GM18858 (cell line): ENCODE results near the gene RAB11FIP3.
A peak's percentile ranks its signal among the peaks of the same experiment; 100 is the strongest.
"Not testable (repeated sequence)": the region's sequence is repeated elsewhere in the genome, so short reads cannot be mapped to it uniquely, and the experiment has no call there.

Experiments
- ATAC-seq: cut with Tn5 transposase; IDR thresholded peaks from one replicate; pipeline ENCODE4 v1.9.1; 2021; ENCODE audit not compliant: unreplicated experiment

RAB11FIP3 gene, protein sequence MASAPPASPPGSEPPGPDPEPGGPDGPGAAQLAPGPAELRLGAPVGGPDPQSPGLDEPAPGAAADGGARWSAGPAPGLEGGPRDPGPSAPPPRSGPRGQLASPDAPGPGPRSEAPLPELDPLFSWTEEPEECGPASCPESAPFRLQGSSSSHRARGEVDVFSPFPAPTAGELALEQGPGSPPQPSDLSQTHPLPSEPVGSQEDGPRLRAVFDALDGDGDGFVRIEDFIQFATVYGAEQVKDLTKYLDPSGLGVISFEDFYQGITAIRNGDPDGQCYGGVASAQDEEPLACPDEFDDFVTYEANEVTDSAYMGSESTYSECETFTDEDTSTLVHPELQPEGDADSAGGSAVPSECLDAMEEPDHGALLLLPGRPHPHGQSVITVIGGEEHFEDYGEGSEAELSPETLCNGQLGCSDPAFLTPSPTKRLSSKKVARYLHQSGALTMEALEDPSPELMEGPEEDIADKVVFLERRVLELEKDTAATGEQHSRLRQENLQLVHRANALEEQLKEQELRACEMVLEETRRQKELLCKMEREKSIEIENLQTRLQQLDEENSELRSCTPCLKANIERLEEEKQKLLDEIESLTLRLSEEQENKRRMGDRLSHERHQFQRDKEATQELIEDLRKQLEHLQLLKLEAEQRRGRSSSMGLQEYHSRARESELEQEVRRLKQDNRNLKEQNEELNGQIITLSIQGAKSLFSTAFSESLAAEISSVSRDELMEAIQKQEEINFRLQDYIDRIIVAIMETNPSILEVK

DNA sequence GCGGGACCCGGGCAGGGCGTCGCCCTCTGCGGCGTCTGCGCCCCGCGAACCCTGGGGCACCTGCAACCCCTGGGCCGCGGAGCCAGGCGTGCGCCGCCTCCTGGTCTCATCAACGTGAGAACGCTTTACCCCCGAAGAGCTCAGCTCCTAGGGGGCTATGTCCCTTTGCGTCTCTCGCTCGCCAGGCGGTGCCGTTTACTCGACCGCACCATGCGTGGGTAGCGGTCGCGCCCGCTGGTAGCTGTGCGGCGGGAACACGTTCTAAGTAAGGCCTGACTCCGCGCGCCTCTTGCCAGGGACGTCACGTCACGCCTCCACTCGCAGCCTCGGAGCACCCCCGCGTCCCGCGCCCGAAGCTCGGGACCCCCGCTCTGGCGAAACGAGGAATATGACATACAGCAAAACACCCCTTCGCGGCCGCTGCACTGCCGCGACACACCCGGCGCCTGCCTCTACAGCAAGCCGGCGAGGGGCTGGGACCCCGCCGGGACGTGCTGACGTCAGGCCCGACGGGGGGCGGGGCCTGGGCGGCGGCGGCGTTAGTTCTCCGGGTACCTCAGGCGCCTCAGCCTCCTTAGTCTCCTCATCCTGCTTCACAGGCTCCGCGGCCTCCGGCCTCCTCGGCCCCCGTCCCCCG, at the start of gene RAB11FIP3:
RAB11FIP3 (plus strand) TSS at position 568 of the 637 bp plus-strand sequence. CDS start 358 bp downstream, outside the sequence.
- peak; percentile 54 for ATAC-seq

DNA sequence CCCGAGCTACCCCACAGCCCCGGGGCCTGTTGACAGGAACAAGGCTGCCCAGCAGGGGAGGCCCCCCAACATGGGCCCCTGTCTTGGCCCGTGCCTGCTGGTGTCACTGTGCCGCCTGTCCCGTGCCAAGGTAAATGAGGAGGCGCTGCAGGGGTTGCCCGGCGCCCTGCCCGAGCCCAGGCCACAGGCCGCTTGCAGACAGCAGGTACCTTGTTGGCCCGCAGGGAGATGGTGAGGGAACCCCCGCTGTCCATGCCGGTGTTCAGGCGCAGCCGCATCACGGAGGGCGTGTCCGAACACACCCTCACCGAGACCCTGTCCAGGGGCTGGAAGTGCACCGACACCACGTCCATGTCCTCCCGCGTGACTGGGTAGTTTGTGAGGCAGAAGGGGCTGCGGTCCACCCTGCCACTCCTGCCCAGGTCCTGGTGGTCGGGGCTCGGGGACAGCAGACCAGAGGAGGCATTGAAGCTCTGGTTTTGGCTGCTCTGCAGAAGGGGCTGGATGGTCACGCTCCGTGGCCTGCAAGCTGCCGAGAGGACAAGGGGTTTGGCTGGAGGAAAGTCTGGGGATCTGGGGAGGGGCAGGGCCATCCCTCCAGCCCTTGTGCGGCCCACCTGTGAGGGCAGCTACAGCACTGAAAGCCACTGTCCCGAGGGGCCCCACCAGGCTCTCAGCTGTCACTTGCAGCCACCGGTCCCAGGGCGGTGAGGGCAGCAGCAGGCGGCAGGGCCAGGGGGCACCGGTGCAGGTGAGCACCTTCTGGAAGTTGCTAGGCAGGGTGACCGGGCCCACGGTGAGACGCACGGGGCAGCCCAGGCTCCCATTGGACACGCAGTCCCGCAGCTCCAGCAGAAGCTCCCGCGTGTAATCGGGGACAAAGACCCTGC, 49.3 kb upstream of the RAB11FIP3 start:
- no peak for ATAC-seq

DNA sequence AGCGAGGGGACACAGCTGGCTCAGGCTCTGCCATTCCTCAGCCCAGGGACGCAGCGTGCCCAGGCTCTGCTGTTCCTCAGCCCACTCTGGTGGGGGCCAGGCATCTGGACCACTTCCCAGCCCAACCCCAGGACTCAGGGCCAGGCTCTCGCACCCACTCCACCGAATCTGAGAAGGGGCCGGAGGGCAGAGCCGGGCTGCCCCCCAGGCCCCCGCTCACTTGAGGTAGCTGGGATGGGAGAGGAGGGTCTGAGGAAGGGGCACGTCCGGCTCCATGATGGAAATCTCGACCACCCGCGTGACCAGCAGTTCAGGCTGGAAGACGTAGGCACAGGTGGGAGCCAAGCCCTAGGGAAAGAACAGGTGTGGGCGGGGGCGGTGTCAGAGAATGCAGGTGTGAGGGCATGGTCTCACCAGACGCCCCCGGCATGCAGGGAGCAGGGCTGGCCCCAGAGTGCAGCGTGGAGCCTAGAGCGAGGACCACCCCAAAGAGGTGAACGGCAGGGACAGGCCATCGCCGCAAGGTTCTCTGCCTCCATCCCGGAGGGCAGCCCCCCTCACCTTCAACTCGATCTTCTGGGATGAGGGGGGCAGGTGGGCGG, 48.5 kb upstream of the RAB11FIP3 start:
- ATAC-seq = no peak

- ATAC-seq = no peak
Observed at GRCh38 chr16:377419-377951, 48.0 kb upstream of the RAB11FIP3 start.

GRCh38 chr16:378113-378820, 47.2 kb upstream of the RAB11FIP3 start:
- ATAC-seq = not testable (repeated sequence)

DNA sequence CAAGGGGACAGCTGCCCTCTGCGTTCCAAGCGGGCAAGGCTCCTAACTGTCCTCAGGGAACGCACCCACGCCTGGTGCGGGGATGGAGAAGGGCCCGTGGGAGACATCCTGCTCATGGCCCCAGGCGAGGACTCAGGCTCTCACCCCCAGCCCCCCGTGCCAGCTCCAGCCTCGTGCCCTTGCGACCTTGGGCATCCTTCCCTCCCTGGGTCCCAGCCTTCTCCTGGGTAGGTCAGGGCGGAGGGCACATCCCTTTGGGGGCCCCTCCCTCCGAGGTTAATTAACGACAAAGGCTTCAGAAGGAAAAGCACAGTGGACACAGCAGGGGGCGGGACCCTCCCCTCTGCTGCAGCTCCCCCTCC, 46.6 kb upstream of the RAB11FIP3 start:
- no peak for ATAC-seq

- no peak for ATAC-seq
Observed at GRCh38 chr16:379183-379960, 46.1 kb upstream of the RAB11FIP3 start.

DNA sequence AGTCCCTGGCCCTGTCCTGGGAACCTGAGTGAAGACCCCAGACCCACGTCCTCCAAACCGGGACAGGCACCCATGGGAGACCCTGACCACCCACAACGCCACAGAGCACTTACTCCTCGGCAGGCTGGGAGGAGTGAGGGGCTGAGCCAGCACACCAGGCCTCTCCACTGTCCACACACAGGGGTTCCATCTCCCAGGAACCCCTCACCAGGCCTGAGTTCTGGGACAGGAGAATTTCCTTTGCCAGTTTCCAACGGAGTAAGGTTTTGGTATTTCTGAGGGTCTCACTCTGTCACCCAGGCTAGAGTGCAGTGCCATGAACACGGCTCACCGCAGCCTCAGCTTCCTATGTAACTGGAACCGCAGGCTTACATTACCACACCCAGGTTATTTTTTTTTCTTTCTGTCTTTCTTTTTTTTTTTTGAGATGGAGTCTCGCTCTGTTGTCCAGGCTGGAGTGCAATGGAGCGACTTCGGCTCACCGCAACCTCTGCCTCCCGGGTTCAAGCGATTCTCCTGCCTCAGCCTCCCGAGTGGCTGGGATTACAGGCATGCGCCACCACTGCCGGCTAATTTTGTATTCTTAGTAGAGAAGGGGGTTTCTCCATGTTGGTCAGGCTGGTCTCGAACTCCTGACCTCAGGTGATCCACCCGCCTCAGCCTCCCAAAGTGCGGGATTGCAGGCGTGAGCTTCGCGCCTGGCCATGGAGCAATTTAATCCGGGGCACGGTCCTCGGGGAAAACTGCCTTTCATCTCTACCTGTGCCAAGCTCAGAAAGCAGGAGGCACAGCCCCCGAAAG, 45.3 kb upstream of the RAB11FIP3 start:
- ATAC-seq = no peak

DNA sequence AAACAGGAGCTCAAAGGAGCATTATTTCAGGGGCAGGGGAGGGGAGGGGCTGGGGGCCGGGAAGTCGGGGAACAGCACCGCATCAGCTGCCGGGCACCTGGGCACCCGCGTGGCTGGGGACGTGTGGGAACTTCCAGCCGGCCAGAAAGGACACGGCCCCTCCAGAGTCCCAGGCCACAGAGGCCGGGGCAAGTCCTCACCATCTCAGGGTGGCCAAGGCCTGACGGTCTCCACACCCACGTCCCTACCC, 44.8 kb upstream of the RAB11FIP3 start:
- ATAC-seq = no peak

- ATAC-seq = no peak
Observed at GRCh38 chr16:381012-381788, 44.2 kb upstream of the RAB11FIP3 start.

- no peak for ATAC-seq
Observed at GRCh38 chr16:381789-382717, 43.4 kb upstream of the RAB11FIP3 start, which contains the start of gene PGAP6. Gene PGAP6, minus strand, starts transcription at chr16:381978. Its CDS starts 157 bp downstream, at chr16:381821.

GRCh38 chr16:383326-384051, 42.0 kb upstream of the RAB11FIP3 start:
- no peak for ATAC-seq

DNA sequence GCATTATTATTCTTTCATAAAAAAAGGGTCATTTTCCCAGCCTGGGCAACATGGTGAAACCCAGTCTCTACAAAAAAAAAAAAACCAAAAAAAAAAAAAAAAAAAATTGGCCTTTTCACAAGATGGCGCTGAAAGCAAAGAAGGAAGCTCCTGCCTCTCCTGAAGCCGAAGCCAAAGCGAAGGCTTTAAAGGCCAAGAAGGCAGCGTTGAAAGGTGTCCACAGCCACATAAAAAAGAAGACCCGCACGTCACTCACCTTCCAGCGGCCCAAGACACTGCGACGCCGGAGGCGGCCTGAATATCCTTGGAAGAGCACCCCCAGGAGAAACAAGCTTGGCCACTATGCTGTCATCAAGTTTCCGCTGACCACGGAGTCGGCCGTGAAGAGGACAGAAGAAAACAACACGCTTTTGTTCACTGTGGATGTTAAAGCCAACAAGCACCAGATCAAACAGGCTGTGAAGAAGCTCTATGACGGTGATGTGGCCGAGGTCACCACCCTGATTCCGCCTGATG, 38.8 kb upstream of the RAB11FIP3 start:
- no peak for ATAC-seq

DNA sequence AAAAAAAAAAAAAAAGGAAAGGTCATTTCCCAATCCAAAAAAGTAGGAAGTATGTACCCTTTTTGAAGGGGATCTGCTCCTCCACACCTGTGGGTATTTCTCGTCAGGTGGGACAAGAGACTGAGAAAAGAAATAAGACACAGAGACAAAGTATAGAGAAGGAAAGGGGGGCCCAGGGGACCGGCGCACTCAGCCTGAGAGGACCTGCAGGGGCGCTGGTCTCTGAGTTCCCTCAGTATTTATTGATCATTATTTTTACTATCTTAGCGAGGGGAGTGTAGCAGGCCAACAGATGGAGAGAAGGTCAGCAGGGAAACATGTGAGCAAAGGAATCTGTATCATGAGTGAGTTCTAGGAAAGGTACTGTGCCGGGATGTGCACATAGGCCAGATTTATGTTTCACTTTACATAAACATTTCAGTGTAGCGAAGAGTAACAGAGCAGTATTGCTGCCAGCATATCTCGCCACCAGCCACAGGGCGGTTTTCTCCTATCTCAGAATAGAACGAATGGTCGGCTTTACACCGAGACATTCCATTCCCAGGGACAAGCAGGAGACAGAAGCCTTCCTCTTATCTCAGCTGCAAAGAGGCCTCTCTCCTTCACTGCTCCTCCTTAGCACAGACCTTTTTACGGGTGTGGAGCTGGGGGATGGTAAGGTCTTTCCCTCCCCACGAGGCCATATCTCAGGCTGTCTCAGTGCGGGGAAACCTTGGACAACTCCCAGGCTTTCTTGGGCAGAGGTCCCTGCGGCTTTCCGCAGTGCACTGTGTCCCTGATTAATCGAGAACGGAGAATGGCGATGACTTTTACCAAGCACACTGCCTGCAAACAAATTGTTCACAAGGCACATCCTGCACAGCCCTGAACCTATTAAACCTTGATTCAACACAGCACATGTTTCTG, 37.4 kb upstream of the RAB11FIP3 start:
- ATAC-seq = not testable (repeated sequence)
